ENCODE data around the gene METTL9.

DNA sequence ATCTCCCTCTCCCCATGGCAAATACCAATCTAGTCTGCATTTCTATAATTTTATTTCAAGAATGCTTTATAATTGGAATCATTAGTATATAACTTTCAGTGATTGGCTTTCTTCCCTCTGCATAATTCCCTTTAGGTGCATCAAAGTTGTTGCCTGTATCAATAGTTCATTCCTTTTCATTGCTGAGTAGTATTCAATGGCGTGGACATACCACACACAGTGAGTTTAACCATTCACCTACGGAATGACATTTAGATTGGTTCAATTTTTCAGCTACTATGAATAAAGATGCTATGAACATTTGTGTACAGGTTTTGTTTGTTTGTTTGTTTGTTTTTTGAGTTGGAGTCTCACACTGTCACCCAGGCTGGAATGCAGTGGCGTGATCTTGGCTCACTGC, 74.1 kb downstream of the METTL9 start:
- TF ChIP-seq, protein P1, sequence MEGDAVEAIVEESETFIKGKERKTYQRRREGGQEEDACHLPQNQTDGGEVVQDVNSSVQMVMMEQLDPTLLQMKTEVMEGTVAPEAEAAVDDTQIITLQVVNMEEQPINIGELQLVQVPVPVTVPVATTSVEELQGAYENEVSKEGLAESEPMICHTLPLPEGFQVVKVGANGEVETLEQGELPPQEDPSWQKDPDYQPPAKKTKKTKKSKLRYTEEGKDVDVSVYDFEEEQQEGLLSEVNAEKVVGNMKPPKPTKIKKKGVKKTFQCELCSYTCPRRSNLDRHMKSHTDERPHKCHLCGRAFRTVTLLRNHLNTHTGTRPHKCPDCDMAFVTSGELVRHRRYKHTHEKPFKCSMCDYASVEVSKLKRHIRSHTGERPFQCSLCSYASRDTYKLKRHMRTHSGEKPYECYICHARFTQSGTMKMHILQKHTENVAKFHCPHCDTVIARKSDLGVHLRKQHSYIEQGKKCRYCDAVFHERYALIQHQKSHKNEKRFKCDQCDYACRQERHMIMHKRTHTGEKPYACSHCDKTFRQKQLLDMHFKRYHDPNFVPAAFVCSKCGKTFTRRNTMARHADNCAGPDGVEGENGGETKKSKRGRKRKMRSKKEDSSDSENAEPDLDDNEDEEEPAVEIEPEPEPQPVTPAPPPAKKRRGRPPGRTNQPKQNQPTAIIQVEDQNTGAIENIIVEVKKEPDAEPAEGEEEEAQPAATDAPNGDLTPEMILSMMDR (conservative IDR thresholded peaks at IDR 0.05; ENCODE audit: low read depth in 2 of 2) = no peak
- TF ChIP-seq EZH2 (IDR thresholded peaks at IDR 0.05; ENCODE audit: low read depth, unreplicated experiment) (no peak), POLR2AphosphoS5 (IDR thresholded peaks at IDR 0.05; ENCODE audit: low read depth) (no peak), EZH2phosphoT487 (IDR thresholded peaks at IDR 0.05; ENCODE audit: unreplicated experiment) (no peak), STAT1 (IDR thresholded peaks at IDR 0.05; ENCODE audit: unreplicated experiment) (no peak), CREB1 (CRISPR knock-in tag; IDR thresholded peaks at IDR 0.05; ENCODE audit: low read depth) (no peak), JUNB (IDR thresholded peaks at IDR 0.05; ENCODE audit: unreplicated experiment) (no peak), NANOG (IDR thresholded peaks at IDR 0.05; ENCODE audit: borderline replicate concordance) (no peak), ZNF331 (CRISPR knock-in tag; IDR thresholded peaks at IDR 0.05; ENCODE audit: low read depth) (no peak)
- TF ChIP-seq, protein P2, sequence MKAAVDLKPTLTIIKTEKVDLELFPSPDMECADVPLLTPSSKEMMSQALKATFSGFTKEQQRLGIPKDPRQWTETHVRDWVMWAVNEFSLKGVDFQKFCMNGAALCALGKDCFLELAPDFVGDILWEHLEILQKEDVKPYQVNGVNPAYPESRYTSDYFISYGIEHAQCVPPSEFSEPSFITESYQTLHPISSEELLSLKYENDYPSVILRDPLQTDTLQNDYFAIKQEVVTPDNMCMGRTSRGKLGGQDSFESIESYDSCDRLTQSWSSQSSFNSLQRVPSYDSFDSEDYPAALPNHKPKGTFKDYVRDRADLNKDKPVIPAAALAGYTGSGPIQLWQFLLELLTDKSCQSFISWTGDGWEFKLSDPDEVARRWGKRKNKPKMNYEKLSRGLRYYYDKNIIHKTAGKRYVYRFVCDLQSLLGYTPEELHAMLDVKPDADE (IDR thresholded peaks at IDR 0.05) = no peak
- TF ChIP-seq, protein P3, sequence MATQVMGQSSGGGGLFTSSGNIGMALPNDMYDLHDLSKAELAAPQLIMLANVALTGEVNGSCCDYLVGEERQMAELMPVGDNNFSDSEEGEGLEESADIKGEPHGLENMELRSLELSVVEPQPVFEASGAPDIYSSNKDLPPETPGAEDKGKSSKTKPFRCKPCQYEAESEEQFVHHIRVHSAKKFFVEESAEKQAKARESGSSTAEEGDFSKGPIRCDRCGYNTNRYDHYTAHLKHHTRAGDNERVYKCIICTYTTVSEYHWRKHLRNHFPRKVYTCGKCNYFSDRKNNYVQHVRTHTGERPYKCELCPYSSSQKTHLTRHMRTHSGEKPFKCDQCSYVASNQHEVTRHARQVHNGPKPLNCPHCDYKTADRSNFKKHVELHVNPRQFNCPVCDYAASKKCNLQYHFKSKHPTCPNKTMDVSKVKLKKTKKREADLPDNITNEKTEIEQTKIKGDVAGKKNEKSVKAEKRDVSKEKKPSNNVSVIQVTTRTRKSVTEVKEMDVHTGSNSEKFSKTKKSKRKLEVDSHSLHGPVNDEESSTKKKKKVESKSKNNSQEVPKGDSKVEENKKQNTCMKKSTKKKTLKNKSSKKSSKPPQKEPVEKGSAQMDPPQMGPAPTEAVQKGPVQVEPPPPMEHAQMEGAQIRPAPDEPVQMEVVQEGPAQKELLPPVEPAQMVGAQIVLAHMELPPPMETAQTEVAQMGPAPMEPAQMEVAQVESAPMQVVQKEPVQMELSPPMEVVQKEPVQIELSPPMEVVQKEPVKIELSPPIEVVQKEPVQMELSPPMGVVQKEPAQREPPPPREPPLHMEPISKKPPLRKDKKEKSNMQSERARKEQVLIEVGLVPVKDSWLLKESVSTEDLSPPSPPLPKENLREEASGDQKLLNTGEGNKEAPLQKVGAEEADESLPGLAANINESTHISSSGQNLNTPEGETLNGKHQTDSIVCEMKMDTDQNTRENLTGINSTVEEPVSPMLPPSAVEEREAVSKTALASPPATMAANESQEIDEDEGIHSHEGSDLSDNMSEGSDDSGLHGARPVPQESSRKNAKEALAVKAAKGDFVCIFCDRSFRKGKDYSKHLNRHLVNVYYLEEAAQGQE (IDR thresholded peaks at IDR 0.05; ENCODE audit: unreplicated experiment) = no peak
- TF ChIP-seq, protein P4, sequence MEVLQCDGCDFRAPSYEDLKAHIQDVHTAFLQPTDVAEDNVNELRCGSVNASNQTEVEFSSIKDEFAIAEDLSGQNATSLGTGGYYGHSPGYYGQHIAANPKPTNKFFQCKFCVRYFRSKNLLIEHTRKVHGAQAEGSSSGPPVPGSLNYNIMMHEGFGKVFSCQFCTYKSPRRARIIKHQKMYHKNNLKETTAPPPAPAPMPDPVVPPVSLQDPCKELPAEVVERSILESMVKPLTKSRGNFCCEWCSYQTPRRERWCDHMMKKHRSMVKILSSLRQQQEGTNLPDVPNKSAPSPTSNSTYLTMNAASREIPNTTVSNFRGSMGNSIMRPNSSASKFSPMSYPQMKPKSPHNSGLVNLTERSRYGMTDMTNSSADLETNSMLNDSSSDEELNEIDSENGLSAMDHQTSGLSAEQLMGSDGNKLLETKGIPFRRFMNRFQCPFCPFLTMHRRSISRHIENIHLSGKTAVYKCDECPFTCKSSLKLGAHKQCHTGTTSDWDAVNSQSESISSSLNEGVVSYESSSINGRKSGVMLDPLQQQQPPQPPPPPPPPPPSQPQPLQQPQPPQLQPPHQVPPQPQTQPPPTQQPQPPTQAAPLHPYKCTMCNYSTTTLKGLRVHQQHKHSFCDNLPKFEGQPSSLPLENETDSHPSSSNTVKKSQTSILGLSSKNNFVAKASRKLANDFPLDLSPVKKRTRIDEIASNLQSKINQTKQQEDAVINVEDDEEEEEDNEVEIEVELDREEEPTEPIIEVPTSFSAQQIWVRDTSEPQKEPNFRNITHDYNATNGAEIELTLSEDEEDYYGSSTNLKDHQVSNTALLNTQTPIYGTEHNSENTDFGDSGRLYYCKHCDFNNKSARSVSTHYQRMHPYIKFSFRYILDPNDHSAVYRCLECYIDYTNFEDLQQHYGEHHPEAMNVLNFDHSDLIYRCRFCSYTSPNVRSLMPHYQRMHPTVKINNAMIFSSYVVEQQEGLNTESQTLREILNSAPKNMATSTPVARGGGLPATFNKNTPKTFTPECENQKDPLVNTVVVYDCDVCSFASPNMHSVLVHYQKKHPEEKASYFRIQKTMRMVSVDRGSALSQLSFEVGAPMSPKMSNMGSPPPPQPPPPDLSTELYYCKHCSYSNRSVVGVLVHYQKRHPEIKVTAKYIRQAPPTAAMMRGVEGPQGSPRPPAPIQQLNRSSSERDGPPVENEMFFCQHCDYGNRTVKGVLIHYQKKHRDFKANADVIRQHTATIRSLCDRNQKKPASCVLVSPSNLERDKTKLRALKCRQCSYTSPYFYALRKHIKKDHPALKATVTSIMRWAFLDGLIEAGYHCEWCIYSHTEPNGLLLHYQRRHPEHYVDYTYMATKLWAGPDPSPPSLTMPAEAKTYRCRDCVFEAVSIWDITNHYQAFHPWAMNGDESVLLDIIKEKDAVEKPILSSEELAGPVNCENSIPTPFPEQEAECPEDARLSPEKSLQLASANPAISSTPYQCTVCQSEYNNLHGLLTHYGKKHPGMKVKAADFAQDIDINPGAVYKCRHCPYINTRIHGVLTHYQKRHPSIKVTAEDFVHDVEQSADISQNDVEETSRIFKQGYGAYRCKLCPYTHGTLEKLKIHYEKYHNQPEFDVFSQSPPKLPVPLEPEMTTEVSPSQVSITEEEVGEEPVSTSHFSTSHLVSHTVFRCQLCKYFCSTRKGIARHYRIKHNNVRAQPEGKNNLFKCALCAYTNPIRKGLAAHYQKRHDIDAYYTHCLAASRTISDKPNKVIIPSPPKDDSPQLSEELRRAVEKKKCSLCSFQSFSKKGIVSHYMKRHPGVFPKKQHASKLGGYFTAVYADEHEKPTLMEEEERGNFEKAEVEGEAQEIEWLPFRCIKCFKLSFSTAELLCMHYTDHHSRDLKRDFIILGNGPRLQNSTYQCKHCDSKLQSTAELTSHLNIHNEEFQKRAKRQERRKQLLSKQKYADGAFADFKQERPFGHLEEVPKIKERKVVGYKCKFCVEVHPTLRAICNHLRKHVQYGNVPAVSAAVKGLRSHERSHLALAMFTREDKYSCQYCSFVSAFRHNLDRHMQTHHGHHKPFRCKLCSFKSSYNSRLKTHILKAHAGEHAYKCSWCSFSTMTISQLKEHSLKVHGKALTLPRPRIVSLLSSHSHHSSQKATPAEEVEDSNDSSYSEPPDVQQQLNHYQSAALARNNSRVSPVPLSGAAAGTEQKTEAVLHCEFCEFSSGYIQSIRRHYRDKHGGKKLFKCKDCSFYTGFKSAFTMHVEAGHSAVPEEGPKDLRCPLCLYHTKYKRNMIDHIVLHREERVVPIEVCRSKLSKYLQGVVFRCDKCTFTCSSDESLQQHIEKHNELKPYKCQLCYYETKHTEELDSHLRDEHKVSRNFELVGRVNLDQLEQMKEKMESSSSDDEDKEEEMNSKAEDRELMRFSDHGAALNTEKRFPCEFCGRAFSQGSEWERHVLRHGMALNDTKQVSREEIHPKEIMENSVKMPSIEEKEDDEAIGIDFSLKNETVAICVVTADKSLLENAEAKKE (CRISPR knock-in tag; IDR thresholded peaks at IDR 0.05) = no peak

Measured in GM23338 (cell line).